SU-DHL-6 (cell line): ENCODE measurements around the gene RMP24.

Experiments used
- EZH2phosphoT487 ChIP-seq: fragments of 200-600 bp; sonication (generic), shearing (Covaris generic); conservative IDR thresholded peaks from 2 replicates; pipeline ENCODE4 v1.6.1; 2018; ENCODE audit warnings: mild to moderate bottlenecking, antibody characterized with exemption, low read length, moderate library complexity, mixed read lengths
- TF ChIP-seq, protein P1 (sequence below): fragments of 200-600 bp; sonication (generic); IDR thresholded peaks from one replicate; pipeline ENCODE4 v1.5.1; 2017; ENCODE audit warnings: antibody characterized with exemption, mild to moderate bottlenecking, low read length, moderate library complexity; ENCODE audit not compliant: insufficient read depth, poor library complexity, severe bottlenecking

- TF ChIP-seq, protein P1, sequence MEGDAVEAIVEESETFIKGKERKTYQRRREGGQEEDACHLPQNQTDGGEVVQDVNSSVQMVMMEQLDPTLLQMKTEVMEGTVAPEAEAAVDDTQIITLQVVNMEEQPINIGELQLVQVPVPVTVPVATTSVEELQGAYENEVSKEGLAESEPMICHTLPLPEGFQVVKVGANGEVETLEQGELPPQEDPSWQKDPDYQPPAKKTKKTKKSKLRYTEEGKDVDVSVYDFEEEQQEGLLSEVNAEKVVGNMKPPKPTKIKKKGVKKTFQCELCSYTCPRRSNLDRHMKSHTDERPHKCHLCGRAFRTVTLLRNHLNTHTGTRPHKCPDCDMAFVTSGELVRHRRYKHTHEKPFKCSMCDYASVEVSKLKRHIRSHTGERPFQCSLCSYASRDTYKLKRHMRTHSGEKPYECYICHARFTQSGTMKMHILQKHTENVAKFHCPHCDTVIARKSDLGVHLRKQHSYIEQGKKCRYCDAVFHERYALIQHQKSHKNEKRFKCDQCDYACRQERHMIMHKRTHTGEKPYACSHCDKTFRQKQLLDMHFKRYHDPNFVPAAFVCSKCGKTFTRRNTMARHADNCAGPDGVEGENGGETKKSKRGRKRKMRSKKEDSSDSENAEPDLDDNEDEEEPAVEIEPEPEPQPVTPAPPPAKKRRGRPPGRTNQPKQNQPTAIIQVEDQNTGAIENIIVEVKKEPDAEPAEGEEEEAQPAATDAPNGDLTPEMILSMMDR: no peak
- TF ChIP-seq EZH2phosphoT487: no peak
Observed at GRCh38 chr18:35935805-35936204, 36.7 kb upstream of the RMP24 start.
